Keratinocyte (primary cell): ENCODE measurements around the gene KSR1. TPM values are rescaled to one million over a fixed set of nuclear protein-coding genes. Genes with fewer than 3 reads are reported as not detected.
A peak's percentile ranks its signal among the peaks of the same experiment; 100 is the strongest.

Experiments used
- DNase-seq: peaks from one replicate; pipeline ENCODE4 v3.0.0-alpha.2; 2011; ENCODE audit warnings: low read depth, missing footprints, low spot score
- FAIRE-seq: peaks from 2 replicates; lab custom pipeline; 2011; peaks lifted over from hg19 to GRCh38; lab: Jason Lieb, UNC
- H2AFZ ChIP-seq: 2 replicates; pipeline ENCODE4 v1.6.0; 2012; ENCODE audit warnings: low read length, control low read depth, inconsistent platforms; ENCODE audit not compliant: control insufficient read depth
- H3K27ac ChIP-seq: 2 replicates; pipeline ENCODE4 v1.5.1; 2011; ENCODE audit warnings: low read length; ENCODE audit not compliant: control insufficient read depth, insufficient read depth
- H3K27me3 ChIP-seq: 3 replicates; pipeline ENCODE4 v1.6.0; 2011; ENCODE audit warnings: low read length; ENCODE audit not compliant: control insufficient read depth, insufficient read depth; ENCODE audit errors: extremely low read depth
- H3K36me3 ChIP-seq, 2 experiments: 2 replicates in 1 of 2; 3 replicates in 1 of 2; pipeline ENCODE4 v1.5.1; 2011; ENCODE audit warnings: low read length in 2 of 2, mild to moderate bottlenecking in 1 of 2; ENCODE audit not compliant: control insufficient read depth in 2 of 2, insufficient read depth in 2 of 2; ENCODE audit errors: extremely low read depth in 1 of 2
- H3K4me1 ChIP-seq: 3 replicates; pipeline ENCODE4 v1.5.1; 2011; ENCODE audit warnings: low read length; ENCODE audit not compliant: control insufficient read depth, insufficient read depth; ENCODE audit errors: extremely low read depth
- H3K4me2 ChIP-seq: 3 replicates; pipeline ENCODE4 v1.6.0; 2011; ENCODE audit warnings: low read depth, low read length; ENCODE audit not compliant: control insufficient read depth, insufficient read depth; ENCODE audit errors: extremely low read depth
- H3K4me3 ChIP-seq, 3 experiments: fragments of 200-600 bp in 1 of 3; sonication (generic) in 1 of 3; 2 replicates in 2 of 3; 3 replicates in 1 of 3; pipeline ENCODE4 v1.5.1; 2011 to 2016; ENCODE audit warnings: low read length in 3 of 3, mild to moderate bottlenecking in 3 of 3, control low read depth in 2 of 3, inconsistent platforms in 1 of 3, low read depth in 1 of 3, mixed read lengths in 1 of 3, mixed run types in 1 of 3, moderate library complexity in 1 of 3; ENCODE audit not compliant: control insufficient read depth in 2 of 3, insufficient read depth in 2 of 3; ENCODE audit errors: extremely low read depth in 1 of 3
- H3K79me2 ChIP-seq: 2 replicates; pipeline ENCODE4 v1.6.0; 2012; ENCODE audit warnings: low read length; ENCODE audit not compliant: control insufficient read depth, insufficient read depth
- H3K9ac ChIP-seq: 3 replicates; pipeline ENCODE4 v1.6.0; 2011; ENCODE audit warnings: low read length; ENCODE audit not compliant: control insufficient read depth, insufficient read depth; ENCODE audit errors: extremely low read depth
- H3K9me1 ChIP-seq: 3 replicates; pipeline ENCODE4 v1.6.0; 2011; ENCODE audit warnings: low read length; ENCODE audit not compliant: control insufficient read depth, insufficient read depth; ENCODE audit errors: extremely low read depth
- H3K9me3 ChIP-seq: 2 replicates; pipeline ENCODE4 v1.5.1; 2012; ENCODE audit warnings: low read depth, low read length; ENCODE audit not compliant: control insufficient read depth
- H4K20me1 ChIP-seq: 3 replicates; pipeline ENCODE4 v1.6.0; 2011; ENCODE audit warnings: low read length; ENCODE audit not compliant: control insufficient read depth, insufficient read depth; ENCODE audit errors: extremely low read depth
- EZH2 ChIP-seq: IDR thresholded peaks from one replicate; pipeline ENCODE4 v1.6.1; 2012; ENCODE audit warnings: inconsistent platforms, mild to moderate bottlenecking, low read length, moderate library complexity
- dilution Hi-C: fragments of 300-500 bp; cut with MboI; formaldehyde crosslinking; loops from one replicate; pipeline ENCODE4 v1.7.0; 2020; ENCODE audit warnings: low sequenced_read_pairs; ENCODE audit not compliant: extremely low pct_ligation_motif_present
- polyA plus RNA-seq, 5 experiments: library from polyadenylated mRNA; depleted of rRNA in 3 of 5; stranded (reverse) in 3 of 5; stranded (forward) in 1 of 5; unstranded in 1 of 5; fragments of >200 nt; gene quantifications; 1 replicate in 1 of 5; 2 replicates in 3 of 5; 3 replicates in 1 of 5; pipeline versions ENCODE4 v1.2.1 to v1.2.3, GENCODE V29; 2011 to 2012; ENCODE audit warnings: missing spikeins in 2 of 5, low read depth in 1 of 5, low replicate concordance in 1 of 5
- TF ChIP-seq, protein P1 (sequence below), 3 experiments: IDR thresholded peaks in 1 of 3; conservative IDR thresholded peaks in 1 of 3; optimal IDR thresholded peaks in 1 of 3; 2 replicates in 2 of 3; 3 replicates in 1 of 3; pipeline versions ENCODE3 to v1.5.1; 2011; ENCODE audit warnings: low read length in 3 of 3, mild to moderate bottlenecking in 3 of 3, moderate library complexity in 2 of 3, control low read depth in 1 of 3, inconsistent platforms in 1 of 3; ENCODE audit not compliant: insufficient read depth in 2 of 3; ENCODE audit errors: extremely low read depth in 1 of 3

KSR1 gene
- polyA plus RNA-seq, 1 donor (not counting 4 experiments of a cell fraction or from before 2014, with no cell fraction given) = 1.3 TPM

- Histone ChIP-seq H3K4me3 (no peak overlapping the region), H2AFZ (no peak overlapping the region), H3K4me1 (peaks cover 19% of the 10 kb centered on the region), H3K9me3 (no peaks in the 10 kb centered on the region), H3K9ac (no peak overlapping the region), H3K36me3 (no peaks in the 10 kb centered on the region), H3K4me2 (peak overlapping the region; percentile 32), H3K27ac (no peak overlapping the region), H3K79me2 (no peaks in the 10 kb centered on the region), H3K9me1 (peaks cover 3% of the 10 kb centered on the region), H4K20me1 (no peaks in the 10 kb centered on the region), H3K27me3 (no peaks in the 10 kb centered on the region)
- no peak for FAIRE-seq
- no peak for TF ChIP-seq EZH2
- TF ChIP-seq, protein P1, sequence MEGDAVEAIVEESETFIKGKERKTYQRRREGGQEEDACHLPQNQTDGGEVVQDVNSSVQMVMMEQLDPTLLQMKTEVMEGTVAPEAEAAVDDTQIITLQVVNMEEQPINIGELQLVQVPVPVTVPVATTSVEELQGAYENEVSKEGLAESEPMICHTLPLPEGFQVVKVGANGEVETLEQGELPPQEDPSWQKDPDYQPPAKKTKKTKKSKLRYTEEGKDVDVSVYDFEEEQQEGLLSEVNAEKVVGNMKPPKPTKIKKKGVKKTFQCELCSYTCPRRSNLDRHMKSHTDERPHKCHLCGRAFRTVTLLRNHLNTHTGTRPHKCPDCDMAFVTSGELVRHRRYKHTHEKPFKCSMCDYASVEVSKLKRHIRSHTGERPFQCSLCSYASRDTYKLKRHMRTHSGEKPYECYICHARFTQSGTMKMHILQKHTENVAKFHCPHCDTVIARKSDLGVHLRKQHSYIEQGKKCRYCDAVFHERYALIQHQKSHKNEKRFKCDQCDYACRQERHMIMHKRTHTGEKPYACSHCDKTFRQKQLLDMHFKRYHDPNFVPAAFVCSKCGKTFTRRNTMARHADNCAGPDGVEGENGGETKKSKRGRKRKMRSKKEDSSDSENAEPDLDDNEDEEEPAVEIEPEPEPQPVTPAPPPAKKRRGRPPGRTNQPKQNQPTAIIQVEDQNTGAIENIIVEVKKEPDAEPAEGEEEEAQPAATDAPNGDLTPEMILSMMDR (optimal IDR thresholded peaks at IDR 0.05 in 1 of 3, IDR thresholded peaks at IDR 0.05 in 1 of 3, conservative IDR thresholded peaks at IDR 0.05 in 1 of 3; ENCODE audit: extremely low read depth in 1 of 3, insufficient read depth in 2 of 3, low read length in 3 of 3) = no peak
- no peak for DNase-seq
- dilution Hi-C loops = no loop called here
These were observed 96.8 kb downstream of the KSR1 start for GRCh38 chr17:27553019-27553511.

GRCh38 chr17:27554152-27554551 lies 97.9 kb downstream of the KSR1 start:
- no peak for FAIRE-seq
- TF ChIP-seq EZH2 = no peak
- TF ChIP-seq, protein P1 (optimal IDR thresholded peaks at IDR 0.05 in 1 of 3, IDR thresholded peaks at IDR 0.05 in 1 of 3, conservative IDR thresholded peaks at IDR 0.05 in 1 of 3; ENCODE audit: extremely low read depth in 1 of 3, insufficient read depth in 2 of 3, low read length in 3 of 3) = no peak
- no peak for DNase-seq
- no peak overlapping the region for H3K27ac ChIP-seq
- H3K79me2 ChIP-seq = no peaks in the 10 kb centered on the region
- H2AFZ ChIP-seq = no peak overlapping the region
- no peak overlapping the region for H3K9ac ChIP-seq
- H3K9me3 ChIP-seq = no peaks in the 10 kb centered on the region
- dilution Hi-C loops = no loop called here
- H3K27me3 ChIP-seq = no peaks in the 10 kb centered on the region
- no peak overlapping the region for H3K4me3 ChIP-seq
- peaks cover 19% of the 10 kb centered on the region for H3K4me1 ChIP-seq
- H3K9me1 ChIP-seq = peaks cover 3% of the 10 kb centered on the region
- H4K20me1 ChIP-seq = no peaks in the 10 kb centered on the region
- H3K4me2 ChIP-seq = no peak overlapping the region
- H3K36me3 ChIP-seq = no peaks in the 10 kb centered on the region
